ENCODE results near the gene FLYWCH2.

DNA sequence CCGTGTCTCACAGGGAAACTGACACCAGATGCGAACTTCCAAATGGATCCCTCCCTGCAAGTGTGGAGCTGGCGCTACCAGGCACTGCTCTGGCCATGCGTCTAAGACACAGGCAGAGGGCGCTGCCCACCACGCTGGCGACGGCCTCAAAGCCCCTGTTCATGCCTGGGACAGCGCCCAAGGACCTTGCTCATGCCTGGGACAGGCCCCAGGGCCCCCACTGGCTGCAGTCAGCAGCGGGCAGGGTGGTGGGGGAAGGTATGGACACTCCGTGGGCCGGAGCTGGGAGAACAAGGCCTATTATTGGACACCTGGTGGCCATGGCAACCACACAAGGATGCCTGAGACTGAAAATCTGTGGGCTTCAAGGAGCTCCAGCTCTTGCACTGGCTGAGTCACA, 44.1 kb upstream of the FLYWCH2 start:
- TF ChIP-seq TEAD4 (IDR thresholded peaks at IDR 0.05; ENCODE audit: low read depth, low read length), result no peak
- no peak; the same call in 1 of the 2 replicates for TF ChIP-seq TAF1 (IDR thresholded peaks at IDR 0.05; ENCODE audit: low read depth, low read length)
- TF ChIP-seq, protein P1, sequence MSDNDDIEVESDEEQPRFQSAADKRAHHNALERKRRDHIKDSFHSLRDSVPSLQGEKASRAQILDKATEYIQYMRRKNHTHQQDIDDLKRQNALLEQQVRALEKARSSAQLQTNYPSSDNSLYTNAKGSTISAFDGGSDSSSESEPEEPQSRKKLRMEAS (IDR thresholded peaks at IDR 0.05), result peak; percentile 73; the same call in 1 of the 2 replicates
- no peak for TF ChIP-seq RXRA (IDR thresholded peaks at IDR 0.05; ENCODE audit: insufficient read depth, low read depth, low read length)
- TF ChIP-seq POLR2AphosphoS5 (IDR thresholded peaks at IDR 0.05; ENCODE audit: low read depth, low read length), result no peak
- TF ChIP-seq, protein P2, sequence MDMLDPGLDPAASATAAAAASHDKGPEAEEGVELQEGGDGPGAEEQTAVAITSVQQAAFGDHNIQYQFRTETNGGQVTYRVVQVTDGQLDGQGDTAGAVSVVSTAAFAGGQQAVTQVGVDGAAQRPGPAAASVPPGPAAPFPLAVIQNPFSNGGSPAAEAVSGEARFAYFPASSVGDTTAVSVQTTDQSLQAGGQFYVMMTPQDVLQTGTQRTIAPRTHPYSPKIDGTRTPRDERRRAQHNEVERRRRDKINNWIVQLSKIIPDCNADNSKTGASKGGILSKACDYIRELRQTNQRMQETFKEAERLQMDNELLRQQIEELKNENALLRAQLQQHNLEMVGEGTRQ (IDR thresholded peaks at IDR 0.05; ENCODE audit: low read length), result no peak
